Ascending aorta (tissue), 2 donors: ENCODE data around the gene FAM186B. TPM values are rescaled to one million over a fixed set of nuclear protein-coding genes. Genes with fewer than 3 reads are reported as not detected.

Experiments used
- DNase-seq, 2 donors: peaks; one replicate each; pipeline ENCODE4 v3.0.0-alpha.2; 2019; ENCODE audit warnings: low spot score in 2 of 2
- H3K27ac ChIP-seq, 2 donors: fragments of 200-600 bp; sonication (generic); one replicate each; pipeline ENCODE4 v1.5.1; 2016 to 2017; ENCODE audit warnings: mild to moderate bottlenecking in 1 of 2
- H3K27me3 ChIP-seq: fragments of 200-600 bp; sonication (generic); one replicate; pipeline ENCODE4 v1.5.1; 2017
- H3K36me3 ChIP-seq, 2 donors: fragments of 200-600 bp; sonication (generic); one replicate each; pipeline ENCODE4 v1.5.1; 2016
- H3K4me1 ChIP-seq, 2 donors: fragments of 200-600 bp; sonication (generic); one replicate each; pipeline ENCODE4 v1.5.1; 2016 to 2017; ENCODE audit warnings: mild to moderate bottlenecking in 1 of 2
- H3K4me3 ChIP-seq, 2 donors: fragments of 200-600 bp; sonication (generic); one replicate each; pipeline ENCODE4 v1.5.1; 2016 to 2017; ENCODE audit warnings: mild to moderate bottlenecking in 1 of 2
- H3K9me3 ChIP-seq, 2 donors: fragments of 200-600 bp; sonication (generic); one replicate each; pipeline ENCODE4 v1.5.1; 2016
- CTCF ChIP-seq, 3 experiments: fragments of 200-600 bp in 2 of 3; fragments of 450-650 bp in 1 of 3; sonication (generic) in 2 of 3; IDR thresholded peaks; one replicate each; pipeline ENCODE4 v1.5.1; 2016 to 2019; ENCODE audit warnings: antibody characterized with exemption in 3 of 3, mild to moderate bottlenecking in 1 of 3, moderate library complexity in 1 of 3
- intact Hi-C: fragments of 100-400 bp; cut with DNase I; formaldehyde crosslinking; loops from one replicate; pipeline ENCODE4 v1.15.1; 2023
- total RNA-seq: library from RNA; depleted of rRNA; stranded (reverse); fragments of >200 nt; gene quantifications from one replicate; pipeline ENCODE4 v1.1.0, GENCODE V29; 2016

The FAM186B gene
- total RNA-seq, 1 donor from 2014 or later: not detected

DNA sequence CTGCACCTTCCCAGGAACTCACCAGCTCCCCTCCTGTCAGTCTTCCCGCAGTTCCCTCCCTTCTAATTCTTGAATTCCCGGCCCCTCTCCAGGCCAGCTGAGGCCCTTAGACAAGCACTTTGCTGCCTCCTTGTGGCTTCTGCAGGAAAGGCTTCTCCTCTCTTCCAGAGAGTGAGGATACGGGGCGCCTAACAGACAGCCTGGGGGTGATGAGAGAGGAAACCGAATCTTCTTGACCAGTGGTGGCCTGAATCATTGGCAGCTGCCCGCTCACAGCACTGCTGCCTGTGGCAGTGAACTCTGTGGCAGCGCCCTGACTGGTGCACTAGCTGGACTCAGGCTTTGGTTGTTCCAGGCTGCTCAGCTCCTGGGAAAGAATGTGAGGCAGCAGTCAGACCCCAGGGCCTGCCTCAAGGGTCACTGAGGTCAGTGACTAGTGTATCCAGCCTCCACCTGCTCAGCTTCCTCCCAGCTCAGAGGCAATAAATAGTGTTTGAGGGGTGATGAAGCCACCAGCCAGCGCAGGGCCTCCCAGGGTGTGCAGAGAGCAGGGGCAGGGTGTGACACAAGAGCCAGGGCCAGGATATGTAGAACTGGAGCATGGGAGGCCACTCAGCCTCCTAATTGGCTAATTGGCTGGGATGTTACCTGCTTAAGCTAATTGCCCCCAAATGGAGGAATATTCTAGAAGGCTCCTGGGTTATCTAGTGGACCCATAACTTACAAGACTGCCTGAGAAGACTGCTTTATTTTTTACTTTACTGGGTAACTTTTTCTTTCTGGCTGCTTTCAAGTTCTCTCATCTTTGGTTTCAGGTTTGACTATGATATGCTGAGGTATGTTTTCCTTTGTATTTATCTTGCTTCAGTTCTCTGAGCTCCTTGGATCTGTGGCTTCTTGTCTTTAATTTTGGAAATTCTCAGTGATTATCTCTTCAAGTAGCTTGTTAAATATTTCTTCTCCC, 24.6 kb downstream of the FAM186B start:
- Histone ChIP-seq H3K27ac (no peak overlapping the region), H3K4me3 (no peak overlapping the region), H3K9me3 (no peaks in the 10 kb centered on the region), H3K27me3 (no peaks in the 10 kb centered on the region), H3K36me3 (peaks cover 0 to 3% of the 10 kb centered on the region in 2 donors), H3K4me1 (no peaks in the 10 kb centered on the region)
- TF ChIP-seq CTCF (IDR thresholded peaks at IDR 0.05): peak; percentile 46 to 77 (median 72)
- DNase-seq: peak in 1 of 2 donors; percentile 76
- intact Hi-C loops: no loop called here

DNA sequence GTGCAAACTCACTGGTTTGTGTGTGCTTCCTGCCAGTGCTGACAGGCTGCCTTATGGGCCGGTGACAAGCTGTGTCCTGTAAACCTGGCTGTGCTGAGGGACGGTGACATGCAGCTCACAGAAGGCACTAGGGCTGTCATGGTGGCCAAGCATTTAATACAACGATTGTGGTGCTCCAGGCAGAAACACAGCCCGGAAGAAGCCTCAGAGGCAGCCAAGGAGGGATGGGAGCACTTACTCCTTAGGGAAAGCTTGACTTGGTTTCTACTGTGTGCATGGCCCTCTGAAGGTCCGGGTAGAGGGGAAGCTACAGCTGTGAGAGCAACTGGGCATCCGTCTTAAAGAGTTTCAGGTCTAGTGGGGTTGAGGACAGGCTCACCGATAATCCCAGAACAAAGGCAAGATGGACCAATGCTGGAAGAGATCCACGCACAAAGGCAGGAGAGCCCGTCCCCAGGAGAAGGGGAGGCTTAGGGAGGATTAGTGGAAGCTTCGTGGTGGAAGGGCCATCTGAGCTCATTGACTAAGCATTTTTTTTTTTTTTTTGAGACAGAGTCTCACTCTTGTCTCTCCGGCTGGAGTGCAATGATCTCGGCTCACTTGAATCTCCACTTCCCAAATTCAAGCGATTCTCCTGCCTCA, 26.8 kb downstream of the FAM186B start:
- intact Hi-C loops: no loop called here
- TF ChIP-seq CTCF (IDR thresholded peaks at IDR 0.05): no peak
- Histone ChIP-seq H3K4me3 (no peak overlapping the region), H3K4me1 (no peaks in the 10 kb centered on the region), H3K27me3 (no peaks in the 10 kb centered on the region), H3K36me3 (peaks cover 4 to 7% of the 10 kb centered on the region in 2 donors), H3K27ac (no peak overlapping the region), H3K9me3 (no peaks in the 10 kb centered on the region)
- DNase-seq: no peak

GRCh38 chr12:49577589-49578315, 27.7 kb downstream of the FAM186B start:
- intact Hi-C loops: no loop called here
- no peak overlapping the region for H3K27ac ChIP-seq
- no peaks in the 10 kb centered on the region for H3K27me3 ChIP-seq
- no peak overlapping the region for H3K4me3 ChIP-seq
- DNase-seq: no peak
- no peaks in the 10 kb centered on the region for H3K4me1 ChIP-seq
- no peak for TF ChIP-seq CTCF (IDR thresholded peaks at IDR 0.05)
- no peaks in the 10 kb centered on the region for H3K9me3 ChIP-seq
- H3K36me3 ChIP-seq: peaks cover 4 to 7% of the 10 kb centered on the region in 2 donors

- peaks cover 22% of the 10 kb centered on the region in 2 donors for H3K36me3 ChIP-seq
- peak overlapping the region; percentile 76 to 87 for H3K4me3 ChIP-seq
- no peaks in the 10 kb centered on the region for H3K9me3 ChIP-seq
- H3K27me3 ChIP-seq: no peaks in the 10 kb centered on the region
- peak overlapping the region; percentile 67 to 88 for H3K27ac ChIP-seq
- peaks cover 5 to 26% of the 10 kb centered on the region in 2 donors for H3K4me1 ChIP-seq
- no peak for DNase-seq
- no peak for TF ChIP-seq CTCF (IDR thresholded peaks at IDR 0.05)
- intact Hi-C loops: loop anchor here (1.0 kb wide), 3 partner anchors 55 to 457 kb away; partner anchors contain the start of genes FMNL3, PRPF40B and RACGAP1
Observed at GRCh38 chr12:49568442-49569162, 36.8 kb downstream of the FAM186B start.
